A549 (cell line): Measurements from ENCODE around the gene BCKDK.

ENCODE experiments used
- CHD2 ChIP-seq: fragments of 150-350 bp; IDR thresholded peaks from 2 replicates; pipeline ENCODE4 v1.6.1; 2014; ENCODE audit warnings: low read length; ENCODE audit not compliant: partially characterized antibody
- HOXA7 ChIP-seq: fragments of 250-450 bp; sonication (Bioruptor Pico); IDR thresholded peaks from 2 replicates; pipeline ENCODE4 v1.5.0; 2020; ENCODE audit warnings: mild to moderate bottlenecking, moderate library complexity
- JUN ChIP-seq, 2 experiments: fragments of >200 bp; sonication (Bioruptor Twin); formaldehyde crosslinking; IDR thresholded peaks; 2 replicates in 1 of 2; 3 replicates in 1 of 2; pipeline ENCODE4 v1.6.1; 2016 to 2017
- JUNB ChIP-seq: fragments of >200 bp; sonication (Bioruptor Twin); formaldehyde crosslinking; IDR thresholded peaks from 2 replicates; pipeline ENCODE4 v1.6.1; 2016
- MAFK ChIP-seq: fragments of 450-650 bp; IDR thresholded peaks from 2 replicates; pipeline ENCODE4 v1.6.1; 2014; ENCODE audit not compliant: partially characterized antibody
- NPAS2 ChIP-seq: fragments of 250-450 bp; sonication (Bioruptor Pico); IDR thresholded peaks from 2 replicates; pipeline ENCODE4 v1.8.0; 2022; ENCODE audit warnings: mild to moderate bottlenecking, moderate library complexity, borderline replicate concordance
- POLR2A ChIP-seq: IDR thresholded peaks from 2 replicates; pipeline ENCODE4 v1.6.1; 2012; ENCODE audit warnings: mild to moderate bottlenecking, low read length
- RFX5 ChIP-seq: fragments of 450-650 bp; IDR thresholded peaks from 2 replicates; pipeline ENCODE4 v1.7.1; 2014; ENCODE audit warnings: antibody characterized with exemption, mild to moderate bottlenecking, moderate library complexity
- RNF2 ChIP-seq: fragments of 200-600 bp; sonication (generic); IDR thresholded peaks from 2 replicates; pipeline ENCODE4 v1.6.1; 2016; ENCODE audit warnings: low read depth, mild to moderate bottlenecking, antibody characterized with exemption, moderate library complexity, borderline replicate concordance
- TFCP2L1 ChIP-seq: fragments of 250-450 bp; sonication (Bioruptor Pico); IDR thresholded peaks from 2 replicates; pipeline ENCODE4 v1.5.0; 2021; ENCODE audit warnings: mild to moderate bottlenecking
- TF ChIP-seq, protein P1 (sequence below): fragments of >200 bp; sonication (Bioruptor Twin); formaldehyde crosslinking; IDR thresholded peaks from 3 replicates; pipeline ENCODE4 v1.5.1; 2016
- TF ChIP-seq, protein P2 (sequence below): fragments of 200-600 bp; sonication (generic); IDR thresholded peaks from 2 replicates; pipeline ENCODE4 v1.6.1; 2016; ENCODE audit warnings: antibody characterized with exemption, mild to moderate bottlenecking, moderate library complexity
- TF ChIP-seq, protein P3 (sequence below): fragments of 450-650 bp; IDR thresholded peaks from 2 replicates; pipeline ENCODE4 v1.6.1; 2014; ENCODE audit warnings: antibody characterized with exemption

DNA sequence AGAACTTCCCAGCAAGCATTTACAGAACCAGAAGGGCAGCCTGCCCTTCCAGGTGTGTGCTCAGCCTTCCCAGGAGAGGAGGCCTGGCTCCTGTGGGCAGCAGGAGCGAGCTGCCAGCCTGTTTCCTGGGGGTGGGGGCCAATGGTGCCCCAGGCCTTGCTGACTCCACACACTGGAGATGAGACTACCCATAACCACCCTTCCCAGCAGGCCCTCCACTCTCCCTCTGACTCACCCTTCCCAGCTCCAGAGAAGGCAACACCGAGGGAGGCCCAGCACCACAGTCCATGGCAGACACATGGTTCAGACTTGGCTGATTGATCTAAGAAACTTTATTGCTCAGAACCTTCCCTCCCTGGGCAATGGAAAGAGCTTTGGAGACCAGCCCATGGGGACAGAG lies 17.6 kb upstream of the BCKDK start:
- TF ChIP-seq HOXA7 (no peak), CHD2 (no peak), NPAS2 (CRISPR knock-in tag) (no peak), POLR2A (no peak), RNF2 (no peak), JUNB (no peak), RFX5 (no peak), JUN (IDR thresholded peaks at IDR 0.05) (no peak), TFCP2L1 (CRISPR knock-in tag) (no peak), MAFK (no peak)
- TF ChIP-seq, protein P1, sequence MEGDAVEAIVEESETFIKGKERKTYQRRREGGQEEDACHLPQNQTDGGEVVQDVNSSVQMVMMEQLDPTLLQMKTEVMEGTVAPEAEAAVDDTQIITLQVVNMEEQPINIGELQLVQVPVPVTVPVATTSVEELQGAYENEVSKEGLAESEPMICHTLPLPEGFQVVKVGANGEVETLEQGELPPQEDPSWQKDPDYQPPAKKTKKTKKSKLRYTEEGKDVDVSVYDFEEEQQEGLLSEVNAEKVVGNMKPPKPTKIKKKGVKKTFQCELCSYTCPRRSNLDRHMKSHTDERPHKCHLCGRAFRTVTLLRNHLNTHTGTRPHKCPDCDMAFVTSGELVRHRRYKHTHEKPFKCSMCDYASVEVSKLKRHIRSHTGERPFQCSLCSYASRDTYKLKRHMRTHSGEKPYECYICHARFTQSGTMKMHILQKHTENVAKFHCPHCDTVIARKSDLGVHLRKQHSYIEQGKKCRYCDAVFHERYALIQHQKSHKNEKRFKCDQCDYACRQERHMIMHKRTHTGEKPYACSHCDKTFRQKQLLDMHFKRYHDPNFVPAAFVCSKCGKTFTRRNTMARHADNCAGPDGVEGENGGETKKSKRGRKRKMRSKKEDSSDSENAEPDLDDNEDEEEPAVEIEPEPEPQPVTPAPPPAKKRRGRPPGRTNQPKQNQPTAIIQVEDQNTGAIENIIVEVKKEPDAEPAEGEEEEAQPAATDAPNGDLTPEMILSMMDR = no peak
- TF ChIP-seq, protein P2, sequence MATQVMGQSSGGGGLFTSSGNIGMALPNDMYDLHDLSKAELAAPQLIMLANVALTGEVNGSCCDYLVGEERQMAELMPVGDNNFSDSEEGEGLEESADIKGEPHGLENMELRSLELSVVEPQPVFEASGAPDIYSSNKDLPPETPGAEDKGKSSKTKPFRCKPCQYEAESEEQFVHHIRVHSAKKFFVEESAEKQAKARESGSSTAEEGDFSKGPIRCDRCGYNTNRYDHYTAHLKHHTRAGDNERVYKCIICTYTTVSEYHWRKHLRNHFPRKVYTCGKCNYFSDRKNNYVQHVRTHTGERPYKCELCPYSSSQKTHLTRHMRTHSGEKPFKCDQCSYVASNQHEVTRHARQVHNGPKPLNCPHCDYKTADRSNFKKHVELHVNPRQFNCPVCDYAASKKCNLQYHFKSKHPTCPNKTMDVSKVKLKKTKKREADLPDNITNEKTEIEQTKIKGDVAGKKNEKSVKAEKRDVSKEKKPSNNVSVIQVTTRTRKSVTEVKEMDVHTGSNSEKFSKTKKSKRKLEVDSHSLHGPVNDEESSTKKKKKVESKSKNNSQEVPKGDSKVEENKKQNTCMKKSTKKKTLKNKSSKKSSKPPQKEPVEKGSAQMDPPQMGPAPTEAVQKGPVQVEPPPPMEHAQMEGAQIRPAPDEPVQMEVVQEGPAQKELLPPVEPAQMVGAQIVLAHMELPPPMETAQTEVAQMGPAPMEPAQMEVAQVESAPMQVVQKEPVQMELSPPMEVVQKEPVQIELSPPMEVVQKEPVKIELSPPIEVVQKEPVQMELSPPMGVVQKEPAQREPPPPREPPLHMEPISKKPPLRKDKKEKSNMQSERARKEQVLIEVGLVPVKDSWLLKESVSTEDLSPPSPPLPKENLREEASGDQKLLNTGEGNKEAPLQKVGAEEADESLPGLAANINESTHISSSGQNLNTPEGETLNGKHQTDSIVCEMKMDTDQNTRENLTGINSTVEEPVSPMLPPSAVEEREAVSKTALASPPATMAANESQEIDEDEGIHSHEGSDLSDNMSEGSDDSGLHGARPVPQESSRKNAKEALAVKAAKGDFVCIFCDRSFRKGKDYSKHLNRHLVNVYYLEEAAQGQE = no peak
- TF ChIP-seq, protein P3, sequence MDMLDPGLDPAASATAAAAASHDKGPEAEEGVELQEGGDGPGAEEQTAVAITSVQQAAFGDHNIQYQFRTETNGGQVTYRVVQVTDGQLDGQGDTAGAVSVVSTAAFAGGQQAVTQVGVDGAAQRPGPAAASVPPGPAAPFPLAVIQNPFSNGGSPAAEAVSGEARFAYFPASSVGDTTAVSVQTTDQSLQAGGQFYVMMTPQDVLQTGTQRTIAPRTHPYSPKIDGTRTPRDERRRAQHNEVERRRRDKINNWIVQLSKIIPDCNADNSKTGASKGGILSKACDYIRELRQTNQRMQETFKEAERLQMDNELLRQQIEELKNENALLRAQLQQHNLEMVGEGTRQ = no peak
